Psoas muscle (tissue), 8 donors: ENCODE data around the gene STARD10. TPM values are rescaled to one million over a fixed set of nuclear protein-coding genes. Genes with fewer than 3 reads are reported as not detected.

Source experiments
- ATAC-seq, 4 donors: fragments of 200-7000 bp; cut with Tn5 transposase; one replicate each; pipeline ENCODE4 v1.9.1; 2020; ENCODE audit warnings: moderate library complexity in 3 of 4, mild to moderate bottlenecking in 2 of 4
- DNase-seq, 2 donors: peaks; one replicate each; pipeline ENCODE4 v3.0.0-alpha.2; 2020
- H3K27ac ChIP-seq: fragments of 200-600 bp; one replicate; pipeline ENCODE4 v1.8.0; 2022
- H3K27me3 ChIP-seq, 3 donors: fragments of 200-600 bp in 1 of 3; one replicate each; pipeline versions ENCODE4 v1.6.1 to v1.8.0; 2013 to 2022; ENCODE audit warnings: low read length in 2 of 3, mild to moderate bottlenecking in 2 of 3, moderate library complexity in 1 of 3; ENCODE audit not compliant: insufficient read depth in 3 of 3
- H3K36me3 ChIP-seq, 2 donors: fragments of 200-600 bp in 1 of 2; one replicate each; pipeline versions ENCODE4 v1.6.1 to v1.8.0; 2013 to 2022; ENCODE audit warnings: low read depth in 1 of 2, mild to moderate bottlenecking in 1 of 2, moderate library complexity in 1 of 2; ENCODE audit not compliant: insufficient read depth in 1 of 2
- H3K4me1 ChIP-seq: fragments of 200-600 bp; one replicate; pipeline ENCODE4 v1.8.0; 2022
- H3K4me3 ChIP-seq: fragments of 200-600 bp; one replicate; pipeline ENCODE4 v1.8.0; 2022; ENCODE audit warnings: mild to moderate bottlenecking
- H3K9me3 ChIP-seq: fragments of 200-600 bp; one replicate; pipeline ENCODE4 v1.8.0; 2022
- WGBS, 3 donors: extraction: QIAGEN DNeasy Blood & Tissue Kit; methylation state at CpG; one replicate each; pipeline versions ENCODE4 v1.1.6 to v1.1.7; 2013; 5-methylcytosine and 5-hydroxymethylcytosine counted together
- intact Hi-C, 2 donors: fragments of 100-400 bp; cut with DNase I; formaldehyde crosslinking; loops; one replicate each; pipeline versions ENCODE4 v1.11.0 to v1.14.2; 2022
- polyA plus RNA-seq, 3 donors: library from polyadenylated mRNA; stranded (reverse); fragments of 200-250 nt; gene quantifications; one replicate each; pipeline ENCODE4 v1.2.3, GENCODE V29; 2013
- total RNA-seq, 4 donors: library from RNA; stranded (reverse); fragmentation: NEBNext Ultra II Directional in 2 of 4; extraction: Animal tissue kit (Norgen Biotek cat#: 25700) in 2 of 4; gene quantifications; one replicate each; pipeline versions ENCODE4 v1.2.1 to v1.2.4, GENCODE V29; 2021 to 2023
- TF ChIP-seq, protein P1 (sequence below): fragments of 200-600 bp; IDR thresholded peaks from one replicate; pipeline ENCODE4 v1.8.0; 2022; ENCODE audit warnings: antibody characterized with exemption
- donor health status: healthy with polysubstance abuse.
- donor health status: DM: no; HTN: no; CAD: no; lungs with moderate emphysema.
- donor health status: Bipolar disorder and iron deficiency.
- donor health status: healthy.
- donor health status: DM: yes; HTN: yes; CAD: no.
- donor health status: DM: no; HTN: no; CAD: no.
- donor health status: DM: no; HTN: no; CAD: no.
- donor health status: DM: yes; HTN: yes; CAD: no.

The STARD10 gene
- total and polyA plus RNA-seq, 7 donors = 18.6 to 99.9 (median 57.3) TPM

DNA sequence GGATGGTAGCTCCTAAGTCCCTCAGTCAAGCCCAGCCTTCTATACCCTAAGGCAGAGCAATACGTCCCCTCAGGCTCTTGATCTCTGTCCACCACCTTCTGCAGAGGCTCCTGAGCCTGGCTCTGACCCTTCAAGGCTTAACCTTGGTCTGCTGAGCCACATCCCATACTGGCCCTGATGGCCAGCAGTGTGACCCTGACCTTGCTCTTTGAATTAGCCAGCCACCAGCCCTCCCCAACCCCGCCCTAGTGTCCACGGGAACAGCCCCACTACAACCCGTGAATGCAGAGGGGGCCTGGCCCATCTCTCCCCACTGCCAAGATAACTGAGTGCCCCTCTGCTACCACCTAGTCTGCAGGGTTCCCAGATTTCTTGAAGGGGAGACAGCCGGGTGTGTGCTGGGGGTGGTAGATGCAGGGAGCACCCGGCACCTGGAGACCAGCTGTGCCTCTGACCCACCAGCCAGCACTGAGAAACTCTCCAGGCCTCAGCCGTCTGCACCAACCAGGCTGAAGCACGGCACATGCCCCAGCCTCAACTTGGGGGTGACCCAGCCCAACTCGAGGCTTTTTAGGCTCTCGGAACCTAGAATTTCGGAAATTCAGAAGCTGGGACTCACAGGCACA is 47.8 kb downstream of the STARD10 start:
- TF ChIP-seq, protein P1, sequence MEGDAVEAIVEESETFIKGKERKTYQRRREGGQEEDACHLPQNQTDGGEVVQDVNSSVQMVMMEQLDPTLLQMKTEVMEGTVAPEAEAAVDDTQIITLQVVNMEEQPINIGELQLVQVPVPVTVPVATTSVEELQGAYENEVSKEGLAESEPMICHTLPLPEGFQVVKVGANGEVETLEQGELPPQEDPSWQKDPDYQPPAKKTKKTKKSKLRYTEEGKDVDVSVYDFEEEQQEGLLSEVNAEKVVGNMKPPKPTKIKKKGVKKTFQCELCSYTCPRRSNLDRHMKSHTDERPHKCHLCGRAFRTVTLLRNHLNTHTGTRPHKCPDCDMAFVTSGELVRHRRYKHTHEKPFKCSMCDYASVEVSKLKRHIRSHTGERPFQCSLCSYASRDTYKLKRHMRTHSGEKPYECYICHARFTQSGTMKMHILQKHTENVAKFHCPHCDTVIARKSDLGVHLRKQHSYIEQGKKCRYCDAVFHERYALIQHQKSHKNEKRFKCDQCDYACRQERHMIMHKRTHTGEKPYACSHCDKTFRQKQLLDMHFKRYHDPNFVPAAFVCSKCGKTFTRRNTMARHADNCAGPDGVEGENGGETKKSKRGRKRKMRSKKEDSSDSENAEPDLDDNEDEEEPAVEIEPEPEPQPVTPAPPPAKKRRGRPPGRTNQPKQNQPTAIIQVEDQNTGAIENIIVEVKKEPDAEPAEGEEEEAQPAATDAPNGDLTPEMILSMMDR = no peak
- peak in 1 of 2 donors; percentile 15 for DNase-seq
- Histone ChIP-seq H3K9me3 (no peaks in the 10 kb centered on the region), H3K36me3 (no peaks in the 10 kb centered on the region), H3K4me3 (no peak overlapping the region), H3K4me1 (peaks cover 10% of the 10 kb centered on the region), H3K27ac (no peak overlapping the region), H3K27me3 (no peaks in the 10 kb centered on the region)
- 85 to 93% (median 87%) methylated on average over 11 of the region's 11 CpGs for WGBS, 3 donors
- intact Hi-C loops = no loop called here
- ATAC-seq = no peak

DNA sequence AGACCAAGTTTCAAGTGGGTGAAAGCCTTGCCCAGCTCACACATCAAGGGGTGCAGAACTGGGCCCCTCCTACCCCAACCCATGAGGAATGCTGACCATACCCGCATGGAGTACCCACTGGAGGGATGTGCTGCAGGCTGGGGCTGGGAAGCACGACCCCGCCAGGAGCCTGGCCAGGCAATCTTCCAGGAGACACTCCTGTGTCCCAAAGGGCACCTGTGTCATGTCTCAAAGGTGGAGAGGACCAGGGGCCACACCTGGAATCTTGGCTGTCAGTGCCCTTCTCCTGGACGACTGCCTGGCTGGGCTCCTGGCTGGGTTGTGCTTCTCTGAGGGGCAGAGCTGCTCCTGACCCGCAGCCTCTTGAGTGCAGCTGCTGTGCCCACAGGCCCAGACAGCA is 48.3 kb downstream of the STARD10 start:
- intact Hi-C loops = no loop called here
- DNase-seq (peak in 1 of 2 donors; percentile 34), ATAC-seq (no peak)
- Histone ChIP-seq H3K4me3 (no peak overlapping the region), H3K27me3 (no peaks in the 10 kb centered on the region), H3K9me3 (no peaks in the 10 kb centered on the region), H3K27ac (no peak overlapping the region), H3K36me3 (no peaks in the 10 kb centered on the region), H3K4me1 (peaks cover 10% of the 10 kb centered on the region)
- TF ChIP-seq, protein P1 = no peak
- 79 to 86% (median 83%) methylated on average over 5 of the region's 5 CpGs for WGBS, 3 donors

DNA sequence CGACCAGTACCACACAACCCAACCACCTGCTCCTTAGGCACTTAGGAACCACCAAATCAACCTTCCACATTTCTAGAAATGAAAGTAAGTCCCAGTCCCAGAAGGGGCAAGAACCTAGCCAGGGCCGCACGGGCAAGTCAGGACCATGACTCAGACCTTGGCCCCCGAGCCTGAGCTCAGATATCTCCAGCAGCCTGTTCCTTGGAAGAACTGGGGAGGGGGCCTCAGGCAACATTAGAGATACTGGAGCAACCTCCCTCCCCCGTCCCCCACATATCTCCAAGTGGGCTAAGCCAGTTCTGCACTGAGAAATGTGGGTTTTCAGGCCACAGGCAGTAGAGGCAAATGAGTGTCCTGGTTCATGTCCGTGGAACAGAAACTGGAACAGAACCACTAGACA is 49.4 kb downstream of the STARD10 start:
- ATAC-seq = peak in 1 of 4 donors; percentile 30
- no peak overlapping the region for H3K27ac ChIP-seq
- no peaks in the 10 kb centered on the region for H3K36me3 ChIP-seq
- intact Hi-C loops = no loop called here
- peak in 1 of 2 donors; percentile 51 for DNase-seq
- H3K4me3 ChIP-seq = no peak overlapping the region
- 79 to 87% (median 79%) methylated on average over 6 of the region's 6 CpGs for WGBS, 3 donors
- TF ChIP-seq, protein P1 = no peak
- H3K27me3 ChIP-seq = no peaks in the 10 kb centered on the region
- peaks cover 10% of the 10 kb centered on the region for H3K4me1 ChIP-seq
- H3K9me3 ChIP-seq = no peaks in the 10 kb centered on the region

DNA sequence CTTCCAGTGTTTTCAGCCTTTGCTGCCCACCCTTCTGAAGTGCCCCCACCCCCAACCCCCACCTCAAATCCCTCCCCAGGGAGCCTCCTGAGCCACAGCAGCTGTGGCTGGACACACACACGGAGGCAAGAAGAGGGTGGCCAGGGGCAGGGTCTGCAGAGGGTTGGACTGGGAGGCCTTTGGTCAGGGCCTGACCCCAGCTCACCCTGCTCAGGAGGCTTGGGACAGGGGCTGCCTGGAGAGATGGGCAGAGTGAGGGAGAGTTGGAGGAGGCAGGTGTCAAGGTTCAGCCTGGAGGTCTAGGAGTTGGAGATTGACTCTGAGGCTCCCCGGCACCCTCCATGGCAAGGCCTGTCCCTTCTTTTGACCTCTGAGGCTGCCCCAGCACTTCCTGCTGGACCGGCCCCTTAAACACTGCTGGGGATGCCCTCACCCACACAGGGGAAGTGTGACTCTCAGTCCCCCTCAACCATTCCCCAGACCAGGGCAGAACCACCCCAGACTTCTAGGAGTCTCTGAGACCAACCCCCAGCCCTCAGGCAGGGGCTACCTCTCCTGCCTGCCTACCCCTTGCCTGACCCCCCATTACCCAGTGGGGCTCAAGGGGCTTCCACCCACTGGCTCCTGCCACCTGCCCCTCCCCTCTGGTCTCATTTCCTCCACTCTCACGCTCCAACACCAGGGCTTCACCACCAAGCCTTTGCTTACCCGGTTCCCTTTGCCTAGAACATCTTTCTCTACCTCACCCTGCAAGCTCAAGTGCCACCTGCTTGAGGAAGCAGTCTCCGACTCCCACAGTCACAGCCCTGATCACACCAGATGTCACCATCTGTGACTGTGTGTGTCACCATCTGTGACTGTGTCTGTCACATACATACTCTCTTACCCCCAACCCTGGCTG is 50.3 kb downstream of the STARD10 start:
- H3K27ac ChIP-seq = no peak overlapping the region
- ATAC-seq = no peak
- DNase-seq = peak in 1 of 2 donors; percentile 44

More for the DNA sequence above, 50.3 kb downstream of the STARD10 start:
- Histone ChIP-seq H3K9me3 (no peaks in the 10 kb centered on the region), H3K27me3 (no peaks in the 10 kb centered on the region), H3K4me1 (peaks cover 10% of the 10 kb centered on the region), H3K36me3 (no peaks in the 10 kb centered on the region), H3K4me3 (no peak overlapping the region)
- intact Hi-C loops = no loop called here
- TF ChIP-seq, protein P1 = no peak
- WGBS, 3 donors = 83 to 88% (median 86%) methylated on average over 6 of the region's 6 CpGs
